ENCODE measurements around the gene AUH. TPM values are rescaled to one million over a fixed set of nuclear protein-coding genes. Genes with fewer than 3 reads are reported as not detected.

The AUH gene
- total RNA-seq, result 28.6 and 34.4 TPM in 2 replicates

GRCh38 chr9:91361291-91362050 is at the start of gene AUH:
AUH (minus strand) TSS chr9:91361918; CDS start chr9:91361889, 29 bp downstream.

Other genes starting within 250 kb of the AUH start
- 23.2 and 30.9 TPM in 2 replicates for gene NFIL3, start 61.9 kb upstream of the AUH start, total RNA-seq

Measured in smooth muscle cell of bladder (primary cell).